ENCODE measurements around the gene CABP7.

Gene CABP7

DNA sequence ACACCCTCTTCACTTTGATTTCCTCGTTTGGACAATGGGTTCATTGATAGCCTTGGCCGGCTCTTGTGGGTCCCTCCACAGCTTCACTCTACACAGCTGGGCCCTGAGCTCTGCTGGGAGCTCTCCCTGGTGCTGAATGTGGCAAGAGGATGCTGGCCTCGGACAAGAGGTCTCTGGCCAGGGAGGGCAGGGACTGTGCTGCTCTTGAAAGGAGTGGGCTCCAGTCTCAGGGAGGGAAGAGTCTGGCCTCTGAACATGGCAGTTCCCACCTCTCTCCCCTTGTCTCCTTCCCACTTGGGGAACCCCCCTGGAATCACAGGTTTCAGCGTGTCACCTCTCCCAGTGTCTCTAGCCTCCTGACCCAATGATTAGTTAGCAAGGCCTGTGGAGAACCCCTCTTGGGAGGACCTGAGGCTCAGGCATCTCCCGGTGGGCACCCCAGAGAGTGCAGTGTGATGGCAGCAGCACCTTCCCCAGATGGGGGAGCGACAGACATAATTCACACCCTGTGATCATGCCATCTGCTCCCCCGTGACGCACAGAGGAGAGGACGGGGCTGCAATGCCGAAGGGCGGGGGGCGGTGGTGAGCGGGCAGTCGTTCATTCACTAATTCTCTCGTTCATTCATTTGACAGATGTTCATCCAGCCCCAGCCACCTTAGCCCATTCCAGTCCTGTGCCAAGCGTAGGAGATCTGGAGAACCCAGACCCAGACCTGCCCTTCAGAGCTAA, 2.8 kb upstream of the CABP7 start:
- H3K4me1 ChIP-seq (ENCODE audit: insufficient read depth, low read length): no peaks in the 10 kb centered on the region
- H3K9ac ChIP-seq (ENCODE audit: low read depth, low read length): no peak overlapping the region
- H3K79me2 ChIP-seq (ENCODE audit: insufficient read depth, low read length): no peaks in the 10 kb centered on the region
- ATAC-seq (ENCODE audit: insufficient read depth, low read depth): peak; percentile 80
- H2AFZ ChIP-seq (ENCODE audit: low read depth, low read length): no peak overlapping the region
- no peaks in the 10 kb centered on the region for H3K9me3 ChIP-seq (ENCODE audit: insufficient read depth, low read length, severe bottlenecking)
- peak; percentile 57 for DNase-seq
- H4K20me1 ChIP-seq (ENCODE audit: insufficient read depth, low read length): peaks cover 15% of the 10 kb centered on the region
- H3K27me3 ChIP-seq (ENCODE audit: insufficient read depth, low read length, poor library complexity): no peaks in the 10 kb centered on the region
- no peaks in the 10 kb centered on the region for H3K36me3 ChIP-seq (ENCODE audit: insufficient read depth, low read length)
- H3K27ac ChIP-seq (ENCODE audit: low read length): no peak overlapping the region
- H3K4me3 ChIP-seq (ENCODE audit: low read depth in 1 of 2, low read length in 2 of 2): no peak overlapping the region
- TF ChIP-seq, protein P1, sequence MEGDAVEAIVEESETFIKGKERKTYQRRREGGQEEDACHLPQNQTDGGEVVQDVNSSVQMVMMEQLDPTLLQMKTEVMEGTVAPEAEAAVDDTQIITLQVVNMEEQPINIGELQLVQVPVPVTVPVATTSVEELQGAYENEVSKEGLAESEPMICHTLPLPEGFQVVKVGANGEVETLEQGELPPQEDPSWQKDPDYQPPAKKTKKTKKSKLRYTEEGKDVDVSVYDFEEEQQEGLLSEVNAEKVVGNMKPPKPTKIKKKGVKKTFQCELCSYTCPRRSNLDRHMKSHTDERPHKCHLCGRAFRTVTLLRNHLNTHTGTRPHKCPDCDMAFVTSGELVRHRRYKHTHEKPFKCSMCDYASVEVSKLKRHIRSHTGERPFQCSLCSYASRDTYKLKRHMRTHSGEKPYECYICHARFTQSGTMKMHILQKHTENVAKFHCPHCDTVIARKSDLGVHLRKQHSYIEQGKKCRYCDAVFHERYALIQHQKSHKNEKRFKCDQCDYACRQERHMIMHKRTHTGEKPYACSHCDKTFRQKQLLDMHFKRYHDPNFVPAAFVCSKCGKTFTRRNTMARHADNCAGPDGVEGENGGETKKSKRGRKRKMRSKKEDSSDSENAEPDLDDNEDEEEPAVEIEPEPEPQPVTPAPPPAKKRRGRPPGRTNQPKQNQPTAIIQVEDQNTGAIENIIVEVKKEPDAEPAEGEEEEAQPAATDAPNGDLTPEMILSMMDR (IDR thresholded peaks at IDR 0.05; ENCODE audit: borderline replicate concordance, extremely low read depth, low read length, poor library complexity, severe bottlenecking): no peak
- no peak for TF ChIP-seq EZH2 (IDR thresholded peaks at IDR 0.05; ENCODE audit: borderline replicate concordance, low read depth, low read length, severe bottlenecking)
- no peak overlapping the region for H3K4me2 ChIP-seq (ENCODE audit: insufficient read depth, low read length)

DNA sequence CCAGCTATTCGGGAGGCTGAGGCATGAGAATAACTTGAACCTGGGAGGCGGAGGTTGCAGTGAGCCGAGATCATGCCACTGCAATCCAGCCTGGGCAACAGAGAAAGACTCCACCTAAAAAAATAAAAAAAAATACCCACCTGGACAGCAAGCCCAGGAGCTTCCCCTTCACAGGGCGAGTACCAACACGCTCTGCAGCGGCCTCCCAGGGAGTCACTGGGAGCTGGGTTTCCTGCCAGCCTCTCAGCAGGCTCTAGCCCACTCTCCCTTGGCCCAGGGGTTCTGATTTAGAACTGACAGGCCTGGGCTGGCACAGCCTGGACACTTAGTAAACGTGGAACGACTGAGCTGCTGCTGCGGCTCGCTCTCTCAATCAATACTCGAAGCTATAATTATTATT, 2.0 kb upstream of the CABP7 start:
- Histone ChIP-seq H3K9ac (ENCODE audit: low read depth, low read length) (no peak overlapping the region), H3K27me3 (ENCODE audit: insufficient read depth, low read length, poor library complexity) (no peaks in the 10 kb centered on the region), H3K4me3 (ENCODE audit: low read depth in 1 of 2, low read length in 2 of 2) (no peak overlapping the region), H2AFZ (ENCODE audit: low read depth, low read length) (no peak overlapping the region), H3K4me2 (ENCODE audit: insufficient read depth, low read length) (no peak overlapping the region), H3K27ac (ENCODE audit: low read length) (no peak overlapping the region), H3K79me2 (ENCODE audit: insufficient read depth, low read length) (no peaks in the 10 kb centered on the region), H3K9me3 (ENCODE audit: insufficient read depth, low read length, severe bottlenecking) (no peaks in the 10 kb centered on the region), H4K20me1 (ENCODE audit: insufficient read depth, low read length) (peaks cover 15% of the 10 kb centered on the region), H3K36me3 (ENCODE audit: insufficient read depth, low read length) (no peaks in the 10 kb centered on the region), H3K4me1 (ENCODE audit: insufficient read depth, low read length) (no peaks in the 10 kb centered on the region)
- DNase-seq (no peak), ATAC-seq (ENCODE audit: insufficient read depth, low read depth) (no peak)
- no peak for TF ChIP-seq EZH2 (IDR thresholded peaks at IDR 0.05; ENCODE audit: borderline replicate concordance, low read depth, low read length, severe bottlenecking)
- TF ChIP-seq, protein P1 (IDR thresholded peaks at IDR 0.05; ENCODE audit: borderline replicate concordance, extremely low read depth, low read length, poor library complexity, severe bottlenecking): no peak

DNA sequence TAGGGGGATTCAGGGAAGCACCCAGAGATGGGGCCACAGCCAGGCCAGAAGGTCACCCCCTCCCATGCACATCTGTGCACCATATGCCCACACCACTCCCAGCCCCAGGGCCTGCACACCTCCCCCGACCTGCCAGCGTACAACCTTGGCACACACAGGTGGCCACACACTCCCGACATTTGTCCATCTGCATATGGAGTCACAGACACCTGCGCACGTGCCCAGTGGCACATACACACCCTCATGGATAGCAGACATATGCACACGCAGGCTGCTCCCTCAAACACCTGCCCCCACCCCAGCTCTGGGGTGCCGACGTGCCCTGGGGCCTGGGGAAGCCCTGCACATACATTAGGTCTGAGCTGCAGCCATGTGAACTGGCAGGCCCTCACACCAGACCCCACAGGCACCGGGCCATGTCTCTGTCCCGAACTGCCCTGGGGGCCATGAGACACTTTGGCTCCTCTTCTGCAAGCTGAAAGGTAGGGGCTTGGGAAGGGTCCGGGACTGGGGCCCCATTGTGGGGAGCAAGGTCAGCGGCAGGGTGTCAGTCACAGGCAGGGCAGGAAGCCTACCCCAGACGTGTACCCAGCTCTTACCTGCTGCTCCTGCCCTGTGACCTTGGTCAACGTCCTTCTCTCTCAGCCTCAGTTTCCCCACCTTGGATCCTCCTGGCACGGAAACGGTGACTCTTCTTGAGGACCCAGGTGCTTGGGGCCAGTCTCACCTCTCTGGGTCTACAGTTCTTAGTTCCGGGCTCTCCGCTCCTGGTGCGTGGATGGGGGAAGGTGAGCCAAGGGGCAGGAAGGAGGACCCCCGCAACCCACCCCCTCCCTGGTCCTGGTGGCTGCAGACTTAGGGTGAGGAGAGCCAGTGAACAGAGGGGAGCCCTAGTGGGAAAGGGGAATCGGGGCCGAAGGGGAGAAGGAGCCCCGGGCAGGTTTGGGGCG, 579 bp upstream of the CABP7 start:
- Histone ChIP-seq H3K36me3 (ENCODE audit: insufficient read depth, low read length) (no peaks in the 10 kb centered on the region), H3K27me3 (ENCODE audit: insufficient read depth, low read length, poor library complexity) (no peaks in the 10 kb centered on the region), H3K4me1 (ENCODE audit: insufficient read depth, low read length) (no peaks in the 10 kb centered on the region), H3K79me2 (ENCODE audit: insufficient read depth, low read length) (no peaks in the 10 kb centered on the region), H3K4me2 (ENCODE audit: insufficient read depth, low read length) (no peak overlapping the region), H3K9me3 (ENCODE audit: insufficient read depth, low read length, severe bottlenecking) (no peaks in the 10 kb centered on the region), H4K20me1 (ENCODE audit: insufficient read depth, low read length) (peaks cover 15% of the 10 kb centered on the region), H3K4me3 (ENCODE audit: low read depth in 1 of 2, low read length in 2 of 2) (no peak overlapping the region), H2AFZ (ENCODE audit: low read depth, low read length) (no peak overlapping the region), H3K27ac (ENCODE audit: low read length) (no peak overlapping the region), H3K9ac (ENCODE audit: low read depth, low read length) (no peak overlapping the region)
- TF ChIP-seq, protein P1 (IDR thresholded peaks at IDR 0.05; ENCODE audit: borderline replicate concordance, extremely low read depth, low read length, poor library complexity, severe bottlenecking): no peak
- TF ChIP-seq EZH2 (IDR thresholded peaks at IDR 0.05; ENCODE audit: borderline replicate concordance, low read depth, low read length, severe bottlenecking): no peak
- ATAC-seq (ENCODE audit: insufficient read depth, low read depth) (no peak), DNase-seq (no peak)
